HFFc6 (cell line): ENCODE measurements around the gene GPR82. TPM values are rescaled to one million over a fixed set of nuclear protein-coding genes. Genes with fewer than 3 reads are reported as not detected.
A peak's percentile ranks its signal among the peaks of the same experiment; 100 is the strongest.

ENCODE experiments used
- DNase-seq: peaks from one replicate; pipeline ENCODE4 v3.0.0-alpha.2; 2018
- H3K27ac Mint-ChIP-seq: 2 replicates; pipeline ENCODE4 v1.8.0; 2020; ENCODE audit warnings: mild to moderate bottlenecking, mixed read lengths
- H3K27me3 Mint-ChIP-seq: 2 replicates; pipeline ENCODE4 v1.8.0; 2021; ENCODE audit warnings: mild to moderate bottlenecking, moderate library complexity, mixed read lengths; ENCODE audit not compliant: insufficient read depth
- H3K36me3 Mint-ChIP-seq: 2 replicates; pipeline ENCODE4 v1.8.0; 2021; ENCODE audit warnings: low read depth, mixed read lengths
- H3K4me1 Mint-ChIP-seq: 2 replicates; pipeline ENCODE4 v1.8.0; 2020; ENCODE audit warnings: low read depth, mixed read lengths
- H3K4me3 Mint-ChIP-seq: 2 replicates; pipeline ENCODE4 v1.8.0; 2020; ENCODE audit warnings: mild to moderate bottlenecking, moderate library complexity, mixed read lengths
- H3K9me3 Mint-ChIP-seq: 2 replicates; pipeline ENCODE4 v1.8.0; 2020; ENCODE audit warnings: mild to moderate bottlenecking, mixed read lengths
- total RNA-seq, 6 experiments: library from RNA; stranded (reverse); fragmentation: NEBNext Ultra II Directional; extraction: Animal tissue kit (Norgen Biotek cat#: 25700); gene quantifications; 2 replicates in 1 of 6; 3 replicates in 5 of 6; pipeline ENCODE4 v1.2.3, GENCODE V29; 2021
- TF ChIP-seq, protein P1 (sequence below): fragments of 200-600 bp; sonication (generic); IDR thresholded peaks from 2 replicates; pipeline ENCODE4 v1.5.0; 2021; ENCODE audit warnings: antibody characterized with exemption, mild to moderate bottlenecking

Gene GPR82
- total RNA-seq, 6 experiments from 2014 or later = not detected

DNA sequence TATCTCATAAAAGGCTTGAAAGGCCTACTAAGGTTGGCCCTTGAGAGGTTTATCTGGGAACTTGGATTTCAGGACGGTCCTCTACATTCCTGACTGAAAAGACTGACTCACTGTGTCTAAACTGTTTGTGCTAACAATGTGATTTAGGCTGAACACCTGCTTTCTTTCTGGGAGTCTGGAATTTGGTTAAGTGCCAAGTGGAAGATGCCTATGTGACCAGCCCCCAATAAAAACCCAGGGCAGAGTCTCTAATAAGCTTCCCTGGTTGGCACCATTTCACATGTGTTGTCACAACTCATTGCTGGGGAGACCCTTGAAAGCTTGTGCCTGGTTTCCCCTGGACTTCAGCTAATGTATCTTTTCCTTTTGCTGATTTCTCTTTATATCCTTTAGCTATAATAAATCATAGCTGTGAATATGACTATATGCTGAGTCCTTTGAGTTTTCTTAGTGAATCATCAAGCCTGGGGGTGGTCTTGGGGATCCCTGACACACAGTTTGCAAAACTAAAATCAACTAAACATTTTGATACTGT, 55.1 kb downstream of the GPR82 start:
- DNase-seq = peak; percentile 65
- Mint-ChIP-seq H3K9me3 (no peaks in the 10 kb centered on the region), H3K27ac (peak overlapping the region; percentile 69), H3K4me1 (peaks cover 26% of the 10 kb centered on the region), H3K27me3 (no peaks in the 10 kb centered on the region), H3K4me3 (0 out of 2 replicates have a peak overlapping the region, but pooled peaks have one; percentile 11), H3K36me3 (no peaks in the 10 kb centered on the region)
- TF ChIP-seq, protein P1, sequence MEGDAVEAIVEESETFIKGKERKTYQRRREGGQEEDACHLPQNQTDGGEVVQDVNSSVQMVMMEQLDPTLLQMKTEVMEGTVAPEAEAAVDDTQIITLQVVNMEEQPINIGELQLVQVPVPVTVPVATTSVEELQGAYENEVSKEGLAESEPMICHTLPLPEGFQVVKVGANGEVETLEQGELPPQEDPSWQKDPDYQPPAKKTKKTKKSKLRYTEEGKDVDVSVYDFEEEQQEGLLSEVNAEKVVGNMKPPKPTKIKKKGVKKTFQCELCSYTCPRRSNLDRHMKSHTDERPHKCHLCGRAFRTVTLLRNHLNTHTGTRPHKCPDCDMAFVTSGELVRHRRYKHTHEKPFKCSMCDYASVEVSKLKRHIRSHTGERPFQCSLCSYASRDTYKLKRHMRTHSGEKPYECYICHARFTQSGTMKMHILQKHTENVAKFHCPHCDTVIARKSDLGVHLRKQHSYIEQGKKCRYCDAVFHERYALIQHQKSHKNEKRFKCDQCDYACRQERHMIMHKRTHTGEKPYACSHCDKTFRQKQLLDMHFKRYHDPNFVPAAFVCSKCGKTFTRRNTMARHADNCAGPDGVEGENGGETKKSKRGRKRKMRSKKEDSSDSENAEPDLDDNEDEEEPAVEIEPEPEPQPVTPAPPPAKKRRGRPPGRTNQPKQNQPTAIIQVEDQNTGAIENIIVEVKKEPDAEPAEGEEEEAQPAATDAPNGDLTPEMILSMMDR = no peak

Other genes with a start within 250 kb of the GPR82 start
- gene GPR34, start 35.2 kb upstream of the GPR82 start, total RNA-seq = not detected
- 10 to 100 TPM; 34.7 to 37.1 (median 35.4) TPM for gene CASK, start 199.4 kb downstream of the GPR82 start, total RNA-seq